ENCODE results near the gene UBE2G1.
"Not testable (repeated sequence)": the region's sequence is repeated elsewhere in the genome, so short reads cannot be mapped to it uniquely, and the experiment has no call there.

UBE2G1 gene

DNA sequence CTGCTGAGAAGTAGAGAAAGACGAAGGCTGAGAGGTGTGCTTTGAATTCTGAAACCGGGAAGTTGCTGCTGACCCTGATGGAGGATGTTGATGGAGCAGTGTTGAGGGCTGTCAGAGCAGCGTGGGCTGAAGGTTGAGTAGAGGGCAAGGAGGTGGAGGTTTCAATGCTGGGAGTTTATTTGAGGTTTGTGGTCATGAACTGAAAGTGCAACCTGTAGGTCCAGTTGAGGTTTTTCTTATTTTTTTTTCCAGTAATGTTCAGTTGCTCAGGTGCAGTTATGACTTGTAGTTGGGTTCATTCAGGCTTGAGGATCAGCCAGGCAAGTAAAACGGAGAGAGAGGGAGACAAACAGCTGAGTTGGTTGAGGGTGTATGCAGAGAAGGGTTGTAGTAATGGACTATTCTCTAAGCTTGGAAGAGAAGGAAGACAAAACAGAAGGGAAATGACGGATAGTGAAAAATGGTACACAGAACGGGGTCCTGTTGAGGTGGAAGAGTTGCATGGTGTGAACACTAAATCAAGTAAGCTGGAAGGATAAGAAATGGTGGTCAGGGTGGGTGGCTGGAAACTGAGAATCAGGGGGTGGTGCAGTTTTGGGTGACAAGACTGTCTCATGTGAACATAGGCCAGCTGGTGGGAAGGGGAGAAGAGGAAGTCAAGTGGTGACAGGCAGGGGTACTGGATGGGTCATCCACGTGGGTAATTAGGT, 8.7 kb upstream of the UBE2G1 start:
- DNase-seq (ENCODE audit: low read depth), result no peak

DNA sequence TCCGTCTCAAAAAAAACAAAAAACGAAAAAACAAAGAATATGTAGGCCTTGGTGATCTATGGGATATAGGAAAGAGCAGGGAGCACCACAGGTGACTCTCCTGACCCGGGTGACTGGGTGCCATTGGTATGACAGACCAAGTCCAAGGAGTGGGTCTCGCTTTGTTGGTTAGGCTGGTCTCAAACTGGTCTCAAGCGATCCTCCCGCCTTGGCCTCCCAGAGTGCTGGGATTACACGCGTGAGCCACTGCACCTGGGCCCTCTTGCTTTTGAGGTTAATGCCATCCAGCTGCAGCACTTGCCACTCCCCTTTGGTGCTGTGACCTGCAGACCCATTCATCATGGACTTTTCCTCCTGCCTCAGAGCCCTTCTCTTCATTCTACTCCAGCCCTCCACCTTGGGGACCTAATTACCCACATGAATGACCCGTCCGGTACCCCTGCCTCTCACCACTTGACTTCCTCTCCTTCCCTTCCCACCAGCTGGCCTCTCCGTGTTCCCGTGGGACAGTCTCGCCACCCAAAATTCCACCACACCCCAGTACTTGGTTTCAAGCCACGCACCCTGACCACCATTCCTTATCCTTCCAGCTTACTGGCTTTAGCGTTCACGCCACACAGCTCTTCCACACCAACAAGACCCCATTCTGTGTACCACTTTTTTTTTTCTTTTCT, 3.2 kb upstream of the UBE2G1 start:
- no peak for DNase-seq (ENCODE audit: low read depth)

DNA sequence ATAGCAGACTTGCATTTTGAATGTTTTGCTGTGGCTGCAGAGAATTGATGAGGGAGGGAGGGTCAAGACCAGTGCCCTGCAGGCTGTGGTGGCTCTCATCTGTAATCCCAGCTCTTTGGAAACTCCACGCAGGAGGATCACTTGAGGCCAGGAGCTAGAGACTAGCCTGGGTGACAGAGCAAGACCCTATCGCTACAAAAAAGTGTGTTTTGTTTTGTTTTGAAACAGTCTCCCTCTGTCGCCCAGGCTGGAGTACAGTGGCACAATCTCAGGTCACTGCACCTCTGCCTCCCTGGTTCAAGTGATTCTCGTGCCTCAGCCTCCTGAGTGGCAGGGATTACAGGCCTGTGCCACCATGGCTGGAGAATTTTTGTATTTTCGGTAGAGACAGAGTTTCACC, 1.9 kb upstream of the UBE2G1 start:
- DNase-seq (ENCODE audit: low read depth), result no peak

DNA sequence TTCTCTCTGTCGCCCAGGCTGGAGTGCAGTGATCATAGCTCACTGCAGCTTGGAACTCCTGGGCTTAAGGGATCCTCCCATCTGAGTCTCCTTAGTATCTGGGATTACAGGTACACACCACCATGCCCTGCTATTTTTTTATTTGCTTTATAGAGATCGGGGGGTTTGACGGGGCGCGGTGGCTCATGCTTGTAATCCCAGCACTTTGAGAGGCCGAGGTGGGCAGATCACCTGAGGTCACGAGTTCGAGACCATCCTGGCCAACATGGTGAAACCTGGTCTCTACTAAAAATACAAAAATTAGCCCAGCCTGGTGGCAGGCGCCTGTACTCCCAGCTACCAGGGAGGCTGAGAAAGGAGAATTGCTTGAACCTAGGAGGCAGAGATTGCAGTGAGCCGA, 702 bp upstream of the UBE2G1 start:
- not testable (repeated sequence) for DNase-seq (ENCODE audit: low read depth)

DNA sequence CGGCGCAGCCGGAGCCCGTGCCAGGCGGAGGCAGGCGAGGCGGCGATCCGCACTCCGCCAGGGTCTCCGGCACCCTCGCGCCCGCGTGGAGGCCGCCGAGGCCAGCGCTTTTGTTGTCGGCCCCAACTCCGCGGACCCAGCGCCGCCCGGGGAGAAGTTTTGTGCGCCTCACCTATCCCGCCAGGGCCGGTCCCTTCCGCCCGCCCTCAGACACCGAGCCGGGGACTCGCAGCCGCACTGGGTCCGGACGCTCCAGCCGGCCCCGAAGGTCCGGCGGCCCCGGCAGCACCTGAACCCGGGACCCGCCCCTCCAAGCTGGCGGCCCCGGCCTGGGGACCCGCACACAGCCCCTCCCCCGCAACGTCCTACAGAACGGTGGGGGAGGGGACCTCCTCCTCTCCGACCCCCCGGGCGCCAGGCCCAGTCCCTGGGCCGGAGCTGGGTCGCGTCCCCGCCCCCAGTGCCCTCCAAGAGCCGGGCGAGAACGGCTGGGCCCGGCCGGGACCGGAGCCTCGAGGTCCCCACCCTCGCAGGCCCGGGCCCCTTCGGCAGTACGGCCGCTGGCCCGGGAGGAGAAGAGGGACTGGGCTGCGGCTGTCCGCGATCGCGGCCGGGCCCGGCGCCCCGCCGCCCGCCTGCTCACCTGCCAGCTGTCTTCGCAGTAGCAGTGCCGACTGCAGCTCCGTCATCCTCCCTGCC, 698 bp downstream of the UBE2G1 start:
- DNase-seq (ENCODE audit: low read depth), result peak; percentile 9

DNA sequence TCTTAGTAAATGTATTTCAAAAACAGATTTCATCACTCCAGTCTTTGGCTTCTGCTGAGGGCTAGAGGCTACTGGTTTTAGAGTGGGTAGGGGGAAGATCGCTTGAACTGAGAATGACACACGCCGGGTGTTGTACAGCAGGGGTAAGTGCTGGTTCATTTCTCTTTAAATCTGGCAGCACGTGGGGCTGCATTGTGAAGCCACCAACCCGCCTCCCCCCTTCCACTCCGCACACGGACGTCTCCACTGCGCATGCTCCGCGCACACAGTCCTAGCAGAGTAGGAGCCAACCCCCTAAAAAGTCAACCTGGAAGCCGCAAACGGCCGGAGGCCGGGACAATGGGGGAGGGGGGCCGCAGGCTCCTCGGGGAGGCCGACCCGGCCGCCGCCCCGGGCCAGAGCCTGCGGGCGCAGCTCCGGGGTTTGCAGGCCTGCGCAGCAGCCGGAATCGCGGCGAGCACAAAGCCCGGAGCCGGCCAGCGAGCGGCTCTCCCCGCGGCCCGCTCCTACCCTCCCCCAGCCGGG, 1.3 kb downstream of the UBE2G1 start:
- peak; percentile 79 for DNase-seq (ENCODE audit: low read depth)

DNA sequence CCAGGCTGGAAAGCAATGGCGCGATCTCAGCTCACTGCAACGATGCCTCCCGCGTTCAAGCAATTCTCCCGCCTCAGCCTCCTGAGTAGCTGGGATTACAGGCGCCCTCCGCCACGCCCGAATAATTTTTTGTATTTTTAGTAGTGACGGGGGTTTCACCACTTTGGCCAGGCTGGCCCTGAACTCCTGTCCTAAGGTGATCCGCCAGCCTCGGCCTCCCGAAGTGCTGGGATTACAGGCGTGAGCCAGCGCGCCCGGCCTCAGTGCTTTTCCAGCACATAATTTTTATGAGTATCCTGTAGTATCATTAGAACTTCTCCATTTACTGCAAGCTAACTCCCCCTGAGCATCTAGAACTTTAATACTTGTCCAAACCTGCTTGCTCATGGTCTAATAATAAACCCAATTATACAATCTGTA, 1.8 kb downstream of the UBE2G1 start:
- DNase-seq (ENCODE audit: low read depth), result no peak

DNA sequence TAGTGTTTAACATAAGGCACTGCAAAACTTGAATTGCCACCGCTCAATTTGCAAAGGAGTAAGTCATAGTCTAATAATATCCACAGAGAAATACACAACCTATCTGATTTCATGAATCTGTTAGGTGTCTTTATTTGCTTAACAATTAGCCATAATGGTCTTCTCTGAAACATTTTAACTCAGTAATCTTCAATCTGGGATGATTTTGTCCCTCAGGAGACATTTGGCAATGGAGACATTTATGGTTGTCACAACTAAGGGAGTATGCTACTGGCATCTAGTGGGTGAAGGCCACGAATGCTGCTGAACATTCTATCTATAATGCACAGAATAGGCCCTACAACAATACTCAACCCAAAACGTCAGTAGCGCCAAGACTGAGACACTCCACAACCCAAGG, 4.3 kb downstream of the UBE2G1 start:
- no peak for DNase-seq (ENCODE audit: low read depth)

DNA sequence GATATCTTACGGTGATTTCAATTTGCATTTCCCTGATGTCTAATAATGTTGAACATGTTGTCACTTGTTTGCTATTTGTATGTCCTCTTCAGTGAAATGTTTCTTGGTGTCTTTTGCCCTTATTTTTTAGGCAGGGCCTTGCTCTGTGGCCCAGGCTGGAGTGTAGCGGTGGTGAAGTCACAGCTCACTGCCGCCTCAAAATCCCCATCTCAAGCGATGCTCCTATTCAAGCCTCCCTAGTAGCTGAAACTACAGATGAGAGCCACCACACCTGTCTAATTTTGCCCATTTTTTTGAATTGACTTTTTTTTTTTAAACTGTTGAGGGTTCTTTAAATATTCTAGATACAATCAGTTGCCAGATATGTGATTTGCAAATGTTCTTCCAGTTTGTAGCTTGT, 8.3 kb downstream of the UBE2G1 start:
- DNase-seq (ENCODE audit: low read depth), result no peak

DNA sequence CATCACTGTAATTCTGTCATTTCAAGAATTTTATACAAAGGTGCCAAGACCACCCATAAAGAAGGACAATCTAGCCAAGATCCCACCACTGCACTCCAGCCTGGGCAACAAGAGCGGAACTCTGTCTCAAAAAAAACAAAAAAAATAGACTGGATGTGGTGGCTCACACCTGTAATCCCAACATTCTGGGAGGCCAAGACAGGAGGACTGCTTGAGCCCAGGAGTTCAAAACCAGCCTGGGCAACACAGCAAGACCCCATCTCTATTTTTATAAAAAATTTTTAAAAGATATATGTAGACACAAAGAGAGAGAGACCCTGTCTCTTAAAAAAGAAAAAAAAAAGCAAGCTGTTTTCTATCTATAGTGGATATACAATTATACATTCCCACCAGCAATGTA, 8.8 kb downstream of the UBE2G1 start:
- DNase-seq (ENCODE audit: low read depth), result no peak

DNA sequence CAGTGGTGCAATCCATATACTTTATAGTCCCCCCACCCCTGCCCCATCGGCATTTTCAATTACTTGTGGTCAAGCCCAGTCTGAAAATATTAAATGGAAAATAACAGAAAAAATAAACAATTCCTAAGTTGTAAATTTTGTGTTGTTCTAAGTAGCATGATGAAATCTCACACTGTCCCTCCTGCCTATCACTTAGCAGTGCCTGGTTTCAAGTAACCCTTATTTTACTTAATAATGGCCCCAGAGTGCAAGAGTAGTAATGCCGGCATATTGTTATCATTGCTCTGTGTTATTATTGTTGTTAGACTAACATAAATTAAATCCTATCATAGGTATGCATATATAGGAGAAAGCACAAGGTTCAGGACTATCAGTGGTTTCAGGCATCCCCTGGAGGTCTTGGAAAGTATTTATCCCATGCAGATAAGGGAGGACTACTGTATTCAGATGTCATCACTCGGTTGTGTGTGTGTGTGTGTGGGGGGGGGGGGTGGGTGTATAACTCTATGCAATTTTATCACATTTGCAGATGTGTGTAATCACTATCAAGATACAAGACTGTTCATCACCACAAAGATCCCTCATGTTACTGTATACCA, 9.3 kb downstream of the UBE2G1 start:
- DNase-seq (ENCODE audit: low read depth), result no peak

DNA sequence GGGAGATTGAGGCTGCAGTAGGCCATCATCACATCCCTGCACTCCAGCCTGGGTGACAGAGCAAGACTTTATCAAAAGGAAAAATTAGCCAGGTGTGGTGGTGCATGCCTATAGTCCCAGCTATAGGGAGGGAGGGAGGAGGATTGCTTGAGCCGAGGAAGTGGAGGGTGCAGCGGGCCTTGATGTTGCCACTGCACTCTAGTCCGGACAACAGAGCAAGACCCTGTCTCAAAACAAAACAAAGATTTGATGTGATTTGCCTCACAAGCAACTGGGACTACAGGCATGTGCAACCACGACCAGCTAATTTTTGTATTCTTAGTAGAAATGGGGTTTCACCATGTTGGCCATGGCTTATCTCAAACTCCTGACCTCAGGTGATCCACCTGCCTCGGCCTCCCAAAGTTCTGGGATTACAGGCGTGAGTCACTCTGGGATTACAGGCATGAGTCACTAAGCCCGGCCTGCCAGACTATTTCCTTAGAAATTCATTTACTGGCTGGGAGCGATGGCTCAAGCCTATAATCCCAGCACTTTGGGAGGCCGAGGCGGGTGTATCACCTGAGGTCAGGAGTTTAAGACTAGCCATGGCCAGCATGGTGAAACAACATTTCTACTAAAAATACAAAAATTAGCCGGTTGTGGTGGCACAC, 11.5 kb downstream of the UBE2G1 start:
- no peak for DNase-seq (ENCODE audit: low read depth)

DNA sequence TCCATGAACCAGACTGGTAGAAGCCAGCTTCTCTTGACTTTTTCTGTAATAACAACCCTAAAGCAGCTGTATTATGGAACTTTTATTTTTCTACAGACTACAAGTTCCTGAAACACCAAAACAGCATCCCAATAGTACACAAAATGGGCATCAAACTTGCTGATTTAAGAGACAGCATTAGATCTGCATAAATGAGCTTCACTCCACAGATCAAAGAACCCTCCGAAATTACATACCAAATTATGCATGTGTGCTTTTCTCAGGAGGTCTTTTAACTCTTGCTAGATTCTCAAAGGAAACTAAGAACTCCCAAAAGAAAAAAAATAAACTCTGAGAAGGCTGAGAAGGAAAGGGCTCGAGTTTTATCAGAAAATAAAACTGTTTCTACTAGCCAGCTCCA, 12.3 kb downstream of the UBE2G1 start:
- no peak for DNase-seq (ENCODE audit: low read depth)

DNA sequence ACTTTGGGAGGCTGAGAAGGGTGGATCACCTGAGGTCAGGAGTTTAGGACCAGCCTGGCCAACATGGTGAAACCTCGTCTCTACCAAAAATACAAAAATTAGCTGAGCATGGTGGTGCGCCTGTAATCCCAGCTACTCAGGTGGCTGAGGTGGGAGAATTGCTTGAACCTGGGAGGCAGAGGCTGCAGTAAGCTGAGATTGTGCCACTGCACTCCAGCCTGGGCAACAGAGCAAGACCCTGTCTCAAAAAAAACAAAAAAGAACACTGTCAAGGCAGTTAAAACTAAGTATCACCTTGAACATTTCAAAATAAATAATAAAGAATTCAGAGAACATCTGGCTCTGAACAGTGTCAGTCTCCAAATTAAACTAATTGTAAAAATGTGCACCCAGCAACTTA, 16.3 kb downstream of the UBE2G1 start:
- not testable (repeated sequence) for DNase-seq (ENCODE audit: low read depth)

DNA sequence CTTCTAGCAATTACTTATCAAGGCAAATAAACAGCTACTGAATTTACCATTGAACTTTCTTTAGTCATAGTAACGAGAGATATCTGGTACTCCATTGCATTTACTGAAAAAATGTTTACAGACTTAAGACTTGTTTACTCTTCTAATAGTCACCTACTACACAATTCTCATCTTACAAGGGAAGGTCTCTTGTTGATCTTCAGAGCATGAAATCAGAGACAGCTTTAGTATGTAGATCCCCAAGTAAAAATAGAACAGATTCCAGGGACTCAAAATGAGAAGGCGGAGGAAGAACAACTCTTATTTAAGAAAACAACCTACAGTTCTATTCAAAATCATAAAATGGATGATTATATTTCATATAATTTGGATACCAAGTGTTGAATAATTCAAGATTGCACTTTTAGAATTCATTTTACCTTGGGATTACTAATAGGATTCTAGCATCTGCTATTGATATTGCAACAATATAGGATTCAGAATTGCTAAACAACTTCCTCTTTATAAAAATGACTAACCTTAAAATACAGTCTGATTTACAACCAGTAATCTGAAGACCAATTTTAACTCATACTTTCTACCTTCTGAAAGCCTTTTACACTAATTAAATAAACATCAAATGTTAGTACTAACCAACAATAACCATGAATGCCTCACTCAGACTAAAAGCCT, 20.8 kb downstream of the UBE2G1 start:
- DNase-seq (ENCODE audit: low read depth), result no peak

DNA sequence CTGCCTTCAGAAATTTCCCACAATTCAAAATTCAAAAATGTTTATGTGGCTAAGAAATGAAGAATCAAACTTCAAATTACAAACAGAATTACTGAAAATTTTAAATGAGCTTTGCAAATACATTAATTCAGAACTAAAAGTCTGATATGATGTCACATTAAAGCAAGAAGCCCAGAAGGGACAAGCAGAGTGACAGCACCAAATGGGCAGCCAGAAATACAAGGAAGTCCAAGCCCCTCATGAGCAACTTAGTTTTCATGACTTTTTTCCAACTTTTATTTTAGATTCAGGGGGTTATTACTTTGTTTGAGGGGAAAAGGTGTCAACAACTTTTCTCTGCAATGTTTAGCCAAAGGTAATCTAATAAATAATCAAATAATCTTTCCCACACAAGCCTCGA, 21.5 kb downstream of the UBE2G1 start:
- no peak for DNase-seq (ENCODE audit: low read depth)

DNA sequence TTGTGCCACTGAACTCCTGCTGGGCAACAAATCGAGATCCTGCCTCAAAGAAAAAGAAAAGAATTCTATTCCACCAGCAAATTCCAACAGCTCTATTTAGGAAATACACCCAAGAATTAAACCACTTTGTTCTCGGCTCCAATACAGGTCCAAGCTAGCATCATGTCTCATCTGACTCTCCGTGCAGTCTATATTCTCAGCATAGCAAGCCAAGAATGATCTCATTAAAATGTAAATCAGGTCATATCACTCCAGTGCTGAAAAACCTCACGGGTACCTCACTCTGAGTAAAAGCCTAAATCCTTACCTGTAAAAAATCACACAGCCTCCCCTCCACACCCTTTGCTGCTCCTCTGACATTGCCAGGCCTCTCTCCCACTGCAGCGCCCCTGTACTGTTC, 23.9 kb downstream of the UBE2G1 start:
- no peak for DNase-seq (ENCODE audit: low read depth)

DNA sequence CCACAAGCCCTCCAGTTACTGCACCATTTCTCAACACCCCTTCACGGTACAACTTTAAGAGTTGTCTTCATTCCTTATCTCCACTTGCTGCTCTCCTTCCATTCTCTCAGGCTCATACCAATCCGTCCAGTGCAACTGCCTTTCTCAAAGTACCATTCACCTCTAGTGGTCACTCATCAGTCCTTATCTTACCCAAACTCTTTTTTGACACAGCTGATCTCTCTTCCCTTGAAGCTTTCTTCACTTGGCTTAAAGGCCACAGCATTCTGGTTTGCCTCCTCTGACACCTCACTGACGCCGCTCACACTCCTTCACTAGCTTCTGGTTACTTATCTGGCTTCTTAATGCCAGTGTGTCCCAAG, 24.9 kb downstream of the UBE2G1 start:
- no peak for DNase-seq (ENCODE audit: low read depth)

DNA sequence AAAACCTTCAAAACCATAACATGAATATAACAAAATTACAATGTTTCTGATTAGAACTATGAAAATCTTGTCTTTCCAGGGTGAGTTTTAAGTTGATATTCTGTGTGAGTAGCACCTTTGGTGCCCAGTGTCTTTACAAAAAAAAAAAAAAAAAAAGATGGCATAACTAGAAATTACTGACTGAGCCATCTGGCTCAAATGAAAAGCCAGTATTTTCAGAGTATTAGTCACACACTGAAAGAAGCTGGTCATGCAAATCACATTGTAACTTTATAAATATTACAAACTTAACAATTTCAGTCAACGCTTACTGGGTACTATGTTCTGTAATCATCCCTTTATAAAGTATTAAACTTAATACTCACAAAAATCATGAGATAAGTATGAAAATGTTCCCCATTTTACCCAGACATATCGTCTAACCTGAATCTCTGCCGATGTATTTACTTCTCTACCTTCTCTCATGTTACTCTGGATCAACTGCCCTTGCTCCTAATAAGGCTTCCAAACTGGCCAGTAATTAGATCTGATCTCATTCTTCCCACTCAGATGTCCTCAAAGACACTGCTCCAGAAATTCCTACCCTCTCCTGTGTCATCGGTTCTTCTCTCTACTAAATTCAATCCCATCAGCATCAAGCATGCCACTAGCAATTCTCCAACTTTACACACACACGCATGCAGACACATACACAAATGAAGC, 25.4 kb downstream of the UBE2G1 start:
- no peak for DNase-seq (ENCODE audit: low read depth)

DNA sequence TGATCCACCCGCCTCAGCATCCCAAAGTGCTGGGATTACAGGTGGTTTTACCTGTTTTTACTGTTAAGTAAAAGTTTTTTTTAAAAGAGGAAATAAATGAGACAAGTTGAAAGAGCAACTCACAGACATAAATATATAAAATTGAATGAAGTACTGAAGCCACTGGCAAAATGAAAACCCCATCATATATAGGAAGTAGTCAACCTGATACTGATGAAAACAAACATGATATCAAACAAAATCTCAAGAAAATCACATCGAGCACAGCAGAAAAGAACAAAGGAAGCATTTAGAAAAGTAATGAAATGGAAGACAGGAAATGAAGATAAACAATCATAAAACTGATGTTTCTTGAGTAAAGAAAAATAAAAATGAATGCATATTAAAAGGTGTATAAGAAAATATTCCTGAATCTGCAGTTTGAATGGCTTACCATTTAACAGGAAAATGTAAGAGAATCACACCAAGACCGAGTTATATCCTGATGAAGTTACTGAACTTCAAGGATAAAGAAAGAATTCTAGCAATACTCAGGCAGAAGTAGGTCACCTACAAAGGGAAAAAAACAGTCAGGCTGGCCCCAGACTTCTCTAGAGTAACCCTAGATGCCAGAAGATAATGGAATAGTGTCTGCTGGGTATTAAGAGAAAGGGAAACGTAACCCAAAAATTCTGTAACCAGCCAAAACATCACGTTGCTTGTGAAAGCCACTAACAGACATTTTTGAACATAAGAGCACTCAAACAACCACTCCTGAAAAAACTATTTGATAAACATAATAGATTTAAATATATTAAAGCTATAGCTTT, 31.5 kb downstream of the UBE2G1 start:
- DNase-seq (ENCODE audit: low read depth), result no peak

Measured in T-helper 22 cell (primary cell).